Activated naive CD8-positive, alpha-beta T cell treated with anti-CD3 and anti-CD28 coated beads for 36 hours (primary cell): ENCODE measurements around the gene TRIM21. TPM values are rescaled to one million over a fixed set of nuclear protein-coding genes. Genes with fewer than 3 reads are reported as not detected.
"Not testable (repeated sequence)": the region's sequence is repeated elsewhere in the genome, so short reads cannot be mapped to it uniquely, and the experiment has no call there.

Experiments
- DNase-seq: peaks from one replicate; pipeline ENCODE4 v3.0.0; 2021
- H3K27ac Mint-ChIP-seq: one replicate; pipeline ENCODE4 v1.8.0; 2022; ENCODE audit warnings: mild to moderate bottlenecking, moderate library complexity, mixed read lengths
- H3K27me3 Mint-ChIP-seq: one replicate; pipeline ENCODE4 v1.8.0; 2022; ENCODE audit warnings: mild to moderate bottlenecking, mixed read lengths
- H3K36me3 Mint-ChIP-seq: one replicate; pipeline ENCODE4 v1.8.0; 2021; ENCODE audit warnings: mild to moderate bottlenecking, mixed read lengths
- H3K4me1 Mint-ChIP-seq: one replicate; pipeline ENCODE4 v1.8.0; 2021; ENCODE audit warnings: mixed read lengths
- H3K4me3 Mint-ChIP-seq: one replicate; pipeline ENCODE4 v1.8.0; 2022; ENCODE audit warnings: mild to moderate bottlenecking, moderate library complexity, mixed read lengths
- H3K9me3 Mint-ChIP-seq: one replicate; pipeline ENCODE4 v1.8.0; 2022; ENCODE audit warnings: mixed read lengths
- total RNA-seq, 2 experiments: library from RNA; stranded (reverse); gene quantifications; one replicate each; pipeline ENCODE4 v1.2.3, GENCODE V29; 2021

TRIM21 gene
- total RNA-seq, 2 experiments from 2014 or later = 34.3 to 37.1 TPM

GRCh38 chr11:4368286-4368685 is 25.2 kb downstream of the TRIM21 start, which contains the start of gene OR52B4:
TSS of gene OR52B4 (minus strand) at chr11:4368386. CDS start at chr11:4368295, 91 bp downstream.
- no peak for DNase-seq

GRCh38 chr11:4348142-4348541 is 45.4 kb downstream of the TRIM21 start:
- H3K4me1 Mint-ChIP-seq, H3K36me3 Mint-ChIP-seq, DNase-seq, H3K4me3 Mint-ChIP-seq, H3K9me3 Mint-ChIP-seq, H3K27ac Mint-ChIP-seq, H3K27me3 Mint-ChIP-seq: not testable (repeated sequence)

More at GRCh38 chr11:4368286-4368685, 25.2 kb downstream of the TRIM21 start, which contains the start of gene OR52B4:
- Mint-ChIP-seq H3K4me1 (no peaks in the 10 kb centered on the region), H3K27ac (no peak within 1 kb of the TSS), H3K27me3 (no peaks in the 10 kb centered on the region), H3K4me3 (no peak within 1 kb of the TSS), H3K36me3 (no peaks in the 10 kb centered on the region), H3K9me3 (peaks cover 3% of the 10 kb centered on the region)

GRCh38 chr11:4345366-4345765 is 48.1 kb downstream of the TRIM21 start:
- H3K4me3 Mint-ChIP-seq, H3K27me3 Mint-ChIP-seq, H3K9me3 Mint-ChIP-seq, H3K4me1 Mint-ChIP-seq, DNase-seq, H3K27ac Mint-ChIP-seq, H3K36me3 Mint-ChIP-seq: not testable (repeated sequence)

Other genes with a start within 250 kb of the TRIM21 start
- gene OR52B4, start 25.3 kb downstream of the TRIM21 start, total RNA-seq = not detected
- gene OR52K2, start 55.6 kb upstream of the TRIM21 start, total RNA-seq = not detected
- gene OR52K1, start 88.9 kb upstream of the TRIM21 start, total RNA-seq = not detected
- not detected for gene OR52M1, start 151.5 kb upstream of the TRIM21 start, total RNA-seq
- not detected for gene OR52I2, start 188.0 kb upstream of the TRIM21 start, total RNA-seq
- gene OR52I1, start 200.3 kb upstream of the TRIM21 start, total RNA-seq = not detected
- gene TRIM68, start 214.5 kb upstream of the TRIM21 start, total RNA-seq = 10 to 100 TPM; 11.1 to 12.0 TPM
- not detected for gene OR51D1, start 243.8 kb upstream of the TRIM21 start, total RNA-seq